Stimulated activated CD8-positive, alpha-beta memory T cell treated with anti-CD3 and anti-CD28 coated beads, Interleukin-15, amount 100 ng/mL, for 24 hours (primary cell): ENCODE measurements around the gene EIF2AK3.
"Not testable (repeated sequence)": the region's sequence is repeated elsewhere in the genome, so short reads cannot be mapped to it uniquely, and the experiment has no call there.

Experiments
- DNase-seq: peaks from one replicate; pipeline ENCODE4 v3.0.0-alpha.2; 2020; ENCODE audit warnings: low read depth

EIF2AK3 gene

GRCh38 chr2:88596141-88596830 lies 31.0 kb downstream of the EIF2AK3 start:
- no peak for DNase-seq

- no peak for DNase-seq
These were observed 35.6 kb downstream of the EIF2AK3 start for GRCh38 chr2:88591698-88592097.

GRCh38 chr2:88590998-88591613 lies 36.2 kb downstream of the EIF2AK3 start:
- no peak for DNase-seq

- DNase-seq = no peak
These were observed 41.3 kb downstream of the EIF2AK3 start for GRCh38 chr2:88585969-88586368.

GRCh38 chr2:88582030-88582429 lies 45.2 kb downstream of the EIF2AK3 start:
- DNase-seq = no peak

GRCh38 chr2:88580088-88580487 lies 47.2 kb downstream of the EIF2AK3 start:
- DNase-seq = no peak

- DNase-seq = no peak
These were observed 51.6 kb downstream of the EIF2AK3 start for GRCh38 chr2:88575630-88576029.

- no peak for DNase-seq
These were observed 52.2 kb downstream of the EIF2AK3 start for GRCh38 chr2:88575051-88575450.

GRCh38 chr2:88574445-88574844 lies 52.8 kb downstream of the EIF2AK3 start:
- DNase-seq = no peak

- DNase-seq = no peak
These were observed 59.1 kb downstream of the EIF2AK3 start for GRCh38 chr2:88568179-88568578.

GRCh38 chr2:88564402-88564801 lies 62.9 kb downstream of the EIF2AK3 start:
- no peak for DNase-seq

- DNase-seq = no peak
These were observed 64.1 kb downstream of the EIF2AK3 start for GRCh38 chr2:88563129-88563528.

GRCh38 chr2:88561646-88562388 lies 65.4 kb downstream of the EIF2AK3 start:
- DNase-seq = no peak

GRCh38 chr2:88560619-88561307 lies 66.5 kb downstream of the EIF2AK3 start:
- no peak for DNase-seq

GRCh38 chr2:88557290-88557689 lies 70.0 kb downstream of the EIF2AK3 start:
- DNase-seq = no peak

- DNase-seq = no peak
These were observed 71.2 kb downstream of the EIF2AK3 start for GRCh38 chr2:88556026-88556425.

- no peak for DNase-seq
These were observed 73.1 kb downstream of the EIF2AK3 start for GRCh38 chr2:88554189-88554588.

GRCh38 chr2:88549616-88550292 lies 77.5 kb downstream of the EIF2AK3 start:
- no peak for DNase-seq

GRCh38 chr2:88546291-88546690 lies 81.0 kb downstream of the EIF2AK3 start:
- not testable (repeated sequence) for DNase-seq

GRCh38 chr2:88545118-88545517 lies 82.1 kb downstream of the EIF2AK3 start:
- no peak for DNase-seq

GRCh38 chr2:88543541-88544057 lies 83.7 kb downstream of the EIF2AK3 start:
- no peak for DNase-seq

- DNase-seq = no peak
These were observed 84.6 kb downstream of the EIF2AK3 start for GRCh38 chr2:88542668-88543067.
